Activated T-helper 1 cell treated with Interleukin-2 at 50 U/mL for 16 hours (primary cell): ENCODE data around the gene SEPTIN12.
"Not testable (repeated sequence)": the region's sequence is repeated elsewhere in the genome, so short reads cannot be mapped to it uniquely, and the experiment has no call there.

ENCODE experiments used
- DNase-seq: peaks from one replicate; pipeline ENCODE4 v3.0.0-alpha.2; 2020; ENCODE audit warnings: low read depth

The SEPTIN12 gene

DNA sequence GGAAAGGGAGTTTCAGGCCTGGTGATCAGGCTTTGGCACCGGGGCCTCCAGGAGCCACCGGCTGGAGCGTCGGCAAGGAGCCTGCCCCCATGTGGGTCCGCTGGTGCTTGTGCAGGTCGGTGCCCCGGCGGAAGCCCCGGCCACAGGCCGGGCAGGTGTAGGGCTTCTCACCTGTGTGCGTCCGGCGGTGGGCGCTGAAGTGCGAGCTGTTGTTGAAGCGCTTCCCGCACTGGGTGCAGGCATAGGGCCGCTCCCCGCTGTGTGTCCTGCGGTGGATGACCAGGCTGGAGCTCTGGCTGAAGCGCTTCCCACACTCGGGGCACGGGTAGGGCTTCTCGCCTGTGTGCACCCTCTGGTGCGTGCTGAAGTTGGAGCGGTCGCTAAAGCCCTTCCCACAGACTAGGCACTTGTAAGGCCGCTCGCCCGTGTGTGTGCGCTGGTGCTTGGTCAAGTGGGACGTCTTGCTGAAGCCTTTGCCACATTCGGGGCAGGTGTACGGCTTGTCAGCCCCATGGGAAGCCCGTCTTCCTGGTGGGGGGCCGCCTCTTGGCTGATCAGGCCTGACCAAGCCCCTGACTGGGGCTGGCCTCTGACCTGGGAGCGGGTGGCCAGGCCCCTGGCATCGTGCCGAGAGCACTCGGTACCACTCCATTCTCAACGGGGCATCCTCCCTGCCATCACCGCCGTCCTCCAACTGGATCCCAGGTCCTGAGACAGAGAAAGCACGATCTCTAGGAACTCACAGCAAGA is 35.6 kb downstream of the SEPTIN12 start:
- DNase-seq: no peak

DNA sequence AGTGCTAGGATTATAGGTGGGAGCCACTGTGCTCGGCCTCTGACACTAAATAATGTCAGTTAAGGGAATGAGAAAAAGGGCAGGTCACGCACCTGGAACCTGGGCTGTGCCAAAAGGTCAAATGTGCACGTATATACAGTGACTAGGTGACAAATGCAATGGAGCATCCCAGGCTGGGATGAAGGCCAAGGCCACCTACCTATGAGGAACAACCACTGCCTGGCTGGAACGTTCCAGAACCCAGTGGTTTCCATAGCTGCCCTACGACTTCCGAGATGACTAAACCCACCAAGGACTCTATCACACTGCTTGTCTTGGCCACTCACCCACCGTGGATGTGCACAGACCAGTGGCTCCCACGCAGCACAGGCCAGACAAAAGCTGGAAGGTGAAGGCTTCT is 37.2 kb downstream of the SEPTIN12 start:
- no peak for DNase-seq

GRCh38 chr16:4749700-4750257 is 38.4 kb downstream of the SEPTIN12 start:
- DNase-seq: no peak

DNA sequence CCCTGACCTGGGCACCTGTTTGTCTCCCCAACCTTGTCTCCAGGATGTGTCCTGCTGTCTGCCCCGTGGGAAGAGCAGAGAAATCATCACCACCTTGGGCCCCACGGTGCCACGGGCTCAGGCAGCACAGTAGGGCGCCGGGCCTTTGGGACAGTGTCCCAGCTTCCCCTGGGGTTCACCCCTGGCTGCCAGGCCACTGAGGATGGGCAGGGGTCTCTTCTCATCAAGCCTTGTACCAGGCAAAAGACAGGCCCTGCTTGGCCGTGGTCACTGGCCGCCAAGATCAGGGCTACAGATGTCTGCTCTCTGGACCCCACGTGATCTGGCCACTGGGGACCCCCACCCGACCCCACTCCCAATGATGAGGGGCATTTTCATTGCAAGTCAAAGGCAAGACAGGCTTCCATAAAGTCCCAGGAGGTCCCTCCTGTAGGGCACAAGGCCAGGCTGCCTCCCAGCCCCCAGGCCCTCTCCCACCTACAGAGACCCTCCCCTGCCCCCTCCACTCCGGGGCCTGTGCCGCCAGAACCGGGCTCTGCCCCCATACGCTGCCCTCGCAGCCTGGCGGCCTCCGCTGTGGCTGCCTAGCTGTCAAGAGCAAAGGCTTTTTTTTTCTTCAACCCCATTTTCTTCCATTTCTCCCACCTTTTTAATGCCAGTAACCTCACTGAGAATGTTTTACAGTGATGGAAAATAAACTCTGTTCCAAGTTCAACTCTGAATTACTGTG is 39.3 kb downstream of the SEPTIN12 start:
- no peak for DNase-seq

DNA sequence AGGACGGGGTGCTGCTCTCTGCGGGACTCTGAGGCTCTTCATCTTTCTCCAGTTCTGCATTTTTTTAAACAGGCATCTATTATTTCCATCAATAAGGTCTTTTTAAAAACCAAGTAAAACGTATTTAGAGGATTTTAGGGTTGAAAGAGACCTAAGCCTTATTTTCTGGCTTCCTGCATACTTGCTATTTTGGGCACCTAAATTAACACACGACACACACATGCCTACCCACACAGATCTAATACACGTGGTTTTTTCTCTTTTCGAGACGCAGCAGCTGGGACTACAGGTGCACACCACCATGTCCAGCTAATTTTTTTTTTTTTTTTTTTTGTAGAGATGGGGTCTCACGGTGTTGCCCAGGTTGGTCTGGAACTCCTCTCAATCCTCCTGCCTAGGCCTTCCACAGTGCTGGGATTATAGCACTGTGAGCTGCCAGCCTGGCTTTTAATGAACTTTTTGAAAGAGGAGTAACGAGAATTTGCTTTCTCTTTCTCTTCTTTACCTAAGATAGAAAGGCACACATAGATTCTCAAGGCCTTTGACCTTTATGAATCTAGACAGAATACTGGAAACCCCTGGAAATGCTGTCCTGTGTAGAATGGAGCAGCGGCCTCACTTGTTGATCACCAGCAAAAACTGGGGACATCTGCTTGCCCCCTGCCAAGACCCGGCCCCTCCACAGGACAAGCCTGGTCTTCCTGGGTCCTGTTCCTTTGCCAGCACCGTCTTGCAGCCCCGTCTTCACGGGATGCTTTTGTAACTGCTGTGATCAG is 40.1 kb downstream of the SEPTIN12 start:
- DNase-seq: no peak

- DNase-seq: no peak
Observed at GRCh38 chr16:4746991-4747574, 41.1 kb downstream of the SEPTIN12 start.

DNA sequence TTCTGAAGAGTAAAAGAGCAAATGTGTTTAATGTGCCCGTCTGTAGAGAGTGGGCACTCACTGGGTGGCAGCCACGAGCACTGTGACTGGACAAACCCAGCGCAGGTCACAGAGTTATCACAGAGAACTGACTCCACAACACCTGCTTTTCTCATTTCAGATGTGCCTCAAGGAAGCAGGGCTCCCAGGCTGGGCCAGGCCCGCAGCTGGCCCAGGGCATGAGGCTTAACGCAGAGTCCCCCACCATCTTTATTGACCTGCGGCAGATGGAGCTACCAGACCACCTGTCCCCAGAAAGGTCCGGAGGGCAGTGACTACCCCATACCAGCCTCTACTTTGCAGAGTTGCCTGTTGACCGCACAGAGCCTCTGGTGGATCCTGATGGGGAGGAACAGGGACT is 41.9 kb downstream of the SEPTIN12 start:
- no peak for DNase-seq

DNA sequence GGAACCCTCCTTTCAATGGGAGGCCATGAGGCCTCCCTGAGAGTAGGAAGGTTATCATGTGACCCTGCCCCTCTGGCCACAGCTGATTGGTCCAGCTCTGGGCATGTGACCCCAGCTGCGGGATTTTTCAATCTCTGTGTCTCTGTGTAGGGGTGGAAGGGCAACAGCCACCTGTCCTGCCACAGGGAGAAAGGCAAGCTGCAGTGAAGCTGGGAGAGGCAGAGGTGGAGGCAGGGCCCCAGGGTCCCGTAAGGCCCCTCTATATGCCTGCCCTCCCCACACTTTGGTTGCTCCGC is 42.9 kb downstream of the SEPTIN12 start:
- DNase-seq: no peak

DNA sequence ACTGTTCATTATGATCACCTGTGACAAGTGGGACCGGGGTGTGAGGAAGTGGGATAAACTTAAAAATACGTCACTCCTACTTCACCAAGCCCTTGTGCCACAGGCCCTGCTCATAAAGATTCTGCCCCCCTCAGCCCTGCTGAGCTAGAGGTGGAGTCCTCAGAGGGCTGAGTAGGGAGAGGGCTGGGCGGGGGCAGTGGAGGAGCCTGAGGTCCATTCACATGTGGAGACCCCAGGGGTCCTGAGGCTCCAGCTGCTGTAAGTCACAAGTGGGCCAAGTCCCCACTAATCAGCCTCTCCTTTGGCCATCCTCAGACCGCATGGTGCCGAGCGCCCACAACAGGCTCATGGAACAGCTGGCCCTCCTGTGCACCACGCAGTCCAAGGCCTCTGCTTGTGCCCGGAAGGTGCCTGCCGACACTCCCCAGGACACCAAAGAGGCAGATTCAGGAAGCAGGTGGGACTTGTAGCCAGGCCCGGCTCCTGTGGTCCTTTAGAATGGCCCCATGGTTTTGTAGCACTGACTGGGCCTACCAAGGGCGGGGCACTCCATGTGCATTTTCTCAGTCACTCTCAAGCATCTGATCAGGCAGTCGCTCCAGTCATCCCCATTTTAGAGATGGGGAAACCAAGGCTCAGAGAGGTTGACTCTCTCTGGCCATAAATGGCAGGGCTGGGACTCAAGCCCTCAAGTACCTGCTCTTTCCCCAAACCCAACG is 43.4 kb downstream of the SEPTIN12 start:
- DNase-seq: no peak

DNA sequence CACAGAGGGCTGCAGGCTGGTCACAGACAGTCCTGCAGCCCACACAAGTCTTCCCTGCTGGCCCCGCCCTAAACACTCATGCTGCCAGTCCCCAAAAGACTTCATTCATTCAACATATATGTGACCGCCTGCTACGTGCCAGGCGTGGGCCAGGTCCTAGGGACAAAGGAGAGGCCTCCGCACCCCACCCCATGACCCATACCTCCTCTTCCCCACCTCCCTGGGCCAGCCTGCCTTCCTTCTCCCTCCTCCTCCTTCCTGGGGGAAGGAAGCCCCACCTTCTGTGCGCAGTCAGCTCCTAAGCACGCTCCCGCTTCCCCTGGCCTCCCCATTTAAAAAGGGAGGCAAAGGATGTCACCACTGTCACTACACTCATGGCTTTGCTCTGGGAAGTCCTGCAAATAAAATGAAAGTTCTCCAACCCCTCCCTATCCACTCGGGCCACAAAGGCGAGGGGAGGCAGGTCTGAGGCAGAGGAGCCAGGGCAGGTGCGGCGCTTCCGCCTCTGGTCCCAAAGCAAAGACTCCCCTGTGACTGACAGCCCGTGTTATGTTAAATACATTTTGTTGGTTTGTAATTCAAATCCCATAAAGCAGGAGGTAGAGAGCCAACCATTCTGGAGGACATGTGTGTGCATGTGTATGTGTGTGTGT is 44.8 kb downstream of the SEPTIN12 start:
- DNase-seq: no peak

DNA sequence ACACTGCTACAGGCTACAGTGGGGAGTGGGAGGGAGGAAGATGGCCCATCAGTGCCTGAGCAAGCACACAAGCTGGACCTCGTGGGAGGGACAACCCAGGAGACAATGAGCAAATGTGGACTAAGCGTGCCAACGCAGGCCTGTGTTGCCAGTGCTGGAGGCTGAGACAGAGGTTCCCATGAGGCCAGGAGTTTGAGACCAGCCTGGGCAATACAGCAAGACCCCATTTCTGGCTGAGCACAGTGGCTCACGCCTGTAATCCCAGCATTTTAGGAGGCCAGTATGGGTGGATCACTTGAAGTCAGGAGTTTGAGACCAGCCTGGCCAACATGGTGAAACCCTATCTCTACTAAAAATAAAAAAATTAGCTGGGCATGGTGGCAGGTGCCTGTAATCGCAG is 49.8 kb downstream of the SEPTIN12 start:
- DNase-seq: not testable (repeated sequence)

- DNase-seq: no peak
Observed at GRCh38 chr16:4737545-4737944, 50.6 kb downstream of the SEPTIN12 start.

DNA sequence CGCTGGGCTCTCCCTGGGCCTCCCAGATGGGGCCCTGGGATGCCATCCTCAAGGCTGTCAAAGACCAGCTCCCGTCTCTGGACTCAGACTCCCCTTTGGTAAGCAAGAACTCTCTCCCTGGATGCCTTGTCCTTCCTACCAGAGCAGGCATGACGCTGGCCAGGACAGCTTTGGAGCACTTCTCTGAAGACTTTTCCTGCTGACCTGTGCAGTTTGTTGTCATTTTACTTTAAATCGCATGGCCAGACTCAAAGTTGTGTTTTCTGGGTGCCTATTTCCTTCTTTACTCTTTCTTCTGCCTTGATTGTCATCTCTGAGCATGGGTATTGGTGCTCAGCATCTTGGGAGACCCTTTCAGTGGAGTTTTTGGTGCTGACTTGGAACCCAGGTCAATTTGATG is 51.6 kb downstream of the SEPTIN12 start:
- DNase-seq: no peak

DNA sequence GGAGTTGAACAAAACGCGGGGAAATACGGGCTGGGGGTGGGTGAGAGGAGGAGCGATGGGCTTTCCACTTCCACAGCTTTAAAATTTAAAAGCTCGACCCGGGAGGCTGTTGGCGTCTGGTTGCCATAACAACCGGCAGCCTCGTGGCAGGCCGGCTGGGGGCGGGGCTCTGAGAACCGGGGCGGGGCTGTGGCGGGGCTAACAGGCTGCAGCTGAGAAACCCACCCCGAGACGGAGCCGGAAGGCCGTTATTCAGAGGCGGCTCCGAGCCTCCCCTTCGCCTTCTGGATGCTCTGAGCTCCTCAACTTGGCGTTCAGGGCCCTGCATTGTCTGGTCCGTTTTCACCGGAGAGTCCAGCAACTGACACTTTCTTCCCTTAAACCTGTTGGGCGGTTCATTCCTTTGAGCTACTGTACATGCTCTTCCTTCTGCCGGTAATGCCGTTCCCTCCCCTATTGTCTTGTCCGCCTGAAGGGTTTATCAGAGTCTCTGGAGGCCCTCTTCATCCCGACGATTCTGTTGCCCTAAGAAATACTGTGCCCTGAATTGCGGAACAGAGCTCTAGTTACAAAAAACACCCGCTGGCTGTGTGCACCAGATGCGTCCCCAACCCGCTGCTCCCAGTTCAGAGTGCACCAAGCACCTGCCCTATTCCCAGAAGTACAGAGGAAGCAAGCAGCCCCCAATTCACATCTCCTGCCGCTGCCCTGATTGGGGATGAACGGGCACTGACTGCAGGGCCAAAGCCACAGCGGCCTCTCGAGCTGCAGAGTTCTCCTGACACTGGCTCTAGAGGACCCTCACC is 53.2 kb downstream of the SEPTIN12 start:
- DNase-seq: peak; percentile 86

- DNase-seq: peak; percentile 77
Observed at GRCh38 chr16:4734063-4734729, 53.9 kb downstream of the SEPTIN12 start, which contains the start of the genes ANKS3 and DNAAF8. Gene ANKS3 (minus strand): TSS chr16:4734271. CDS start chr16:4730149, 4,122 bp downstream. Gene DNAAF8 (plus strand): TSS chr16:4734537. CDS start chr16:4736515, 1,978 bp downstream.

DNA sequence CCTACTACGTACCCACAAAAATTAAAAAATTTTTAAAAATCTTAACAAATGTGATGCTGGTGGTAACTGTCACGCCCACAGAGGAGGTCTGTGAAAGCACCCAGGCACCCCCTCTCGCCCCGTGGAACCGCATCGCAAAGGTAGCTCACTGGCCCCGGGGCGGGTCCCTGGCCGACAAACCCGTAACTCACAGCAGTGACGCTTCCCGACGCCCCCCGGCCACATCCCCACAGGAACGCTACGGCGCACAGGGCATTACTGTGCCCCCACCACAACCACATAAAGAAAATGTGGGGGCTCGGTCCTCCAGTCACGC is 54.4 kb downstream of the SEPTIN12 start:
- DNase-seq: peak; percentile 4

- DNase-seq: no peak
Observed at GRCh38 chr16:4733211-4733742, 54.9 kb downstream of the SEPTIN12 start.

DNA sequence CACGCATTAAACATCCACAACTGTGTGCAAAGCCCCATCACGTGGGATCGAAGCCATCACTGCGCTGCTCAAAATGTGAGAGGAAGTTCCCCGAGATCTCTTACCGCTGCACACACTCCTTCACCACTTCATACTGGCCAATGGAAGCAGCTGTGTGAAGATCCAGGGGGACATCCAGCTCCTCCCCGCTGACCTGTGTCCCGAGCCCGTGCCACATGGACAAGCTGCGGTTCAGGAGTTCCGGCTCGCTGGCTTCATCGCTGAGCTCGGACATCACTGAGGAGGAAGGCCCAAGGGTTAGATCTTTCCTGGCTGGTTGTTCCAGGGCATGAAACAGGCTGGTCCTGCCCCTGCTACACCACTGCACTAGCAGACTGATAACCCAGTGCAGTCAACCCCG is 58.3 kb downstream of the SEPTIN12 start:
- no peak for DNase-seq

- DNase-seq: no peak
Observed at GRCh38 chr16:4728676-4729075, 59.5 kb downstream of the SEPTIN12 start.
